SKM-1 treated with dmso at 0.1 percent for 144 hours (cell line): ENCODE data around the gene ODAPH.
A peak's percentile ranks its signal among the peaks of the same experiment; 100 is the strongest.
"Not testable (repeated sequence)": the region's sequence is repeated elsewhere in the genome, so short reads cannot be mapped to it uniquely, and the experiment has no call there.

Experiments
- DNase-seq: peaks from one replicate; lab custom pipeline; 2025; ENCODE audit not compliant: unreplicated experiment; lab: John Stamatoyannopoulos, UW

Gene ODAPH

DNA sequence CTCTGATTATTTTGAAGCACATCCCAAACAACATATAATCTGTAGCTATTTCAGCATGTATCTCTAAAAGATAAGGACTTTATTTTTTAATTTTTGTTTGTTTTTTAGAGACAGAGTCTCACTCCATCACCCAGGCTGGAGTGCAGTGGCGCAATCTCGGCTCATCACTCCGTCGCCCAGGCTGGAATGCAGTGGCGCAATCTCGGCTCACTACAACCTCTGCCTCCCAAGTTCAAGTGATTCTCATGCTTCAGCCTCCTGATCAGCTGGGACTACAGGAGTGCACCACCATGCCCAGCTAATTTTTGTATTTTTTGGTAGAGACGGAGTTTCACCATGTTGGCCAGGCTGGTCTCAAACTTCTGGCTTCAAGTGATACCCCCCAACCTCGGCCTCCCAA is 11.6 kb upstream of the ODAPH start:
- not testable (repeated sequence) for DNase-seq

DNA sequence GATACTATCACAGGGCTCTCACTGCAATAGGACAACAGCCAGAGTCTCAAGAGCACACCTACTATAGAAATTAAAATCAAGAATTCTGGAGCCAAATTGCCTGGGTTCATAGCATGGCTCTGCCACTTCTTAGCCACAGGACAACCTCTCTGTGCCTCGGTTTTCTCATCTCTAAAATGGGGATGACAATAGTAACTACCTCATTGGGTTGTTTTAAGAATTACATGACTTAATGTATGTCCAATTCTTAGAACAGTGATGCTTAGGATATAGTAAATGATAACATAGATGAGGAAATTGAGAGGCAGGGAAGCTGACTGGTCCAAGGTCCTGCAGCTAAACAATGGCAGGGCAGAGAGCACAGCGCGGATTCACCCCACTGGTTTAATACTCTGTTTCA is 11.0 kb upstream of the ODAPH start:
- no peak for DNase-seq

GRCh38 chr4:75545526-75545925 is 10.3 kb upstream of the ODAPH start:
- no peak for DNase-seq

- DNase-seq: peak; percentile 7
These were observed 8.0 kb upstream of the ODAPH start for GRCh38 chr4:75547647-75548387.

DNA sequence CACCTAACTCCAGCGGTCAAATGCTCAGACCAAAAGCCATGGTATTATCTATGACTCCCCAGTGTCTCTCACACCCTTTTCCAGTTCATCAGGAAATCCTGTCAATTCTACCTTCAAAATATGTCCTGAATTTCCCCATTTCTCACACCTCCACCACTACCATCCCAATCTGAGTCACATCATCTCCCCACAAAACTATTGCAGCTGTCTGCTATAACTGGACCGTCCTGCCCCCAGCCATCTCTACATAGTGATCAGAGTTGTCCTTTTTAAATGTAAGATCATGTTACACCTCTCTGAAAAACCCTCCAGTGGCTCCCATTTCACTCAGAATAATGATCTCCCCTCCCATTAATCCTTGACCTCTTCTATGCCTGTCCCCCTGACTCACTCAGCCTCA is 6.8 kb upstream of the ODAPH start:
- DNase-seq: no peak

- DNase-seq: no peak
These were observed 3.4 kb upstream of the ODAPH start for GRCh38 chr4:75552452-75552851.

DNA sequence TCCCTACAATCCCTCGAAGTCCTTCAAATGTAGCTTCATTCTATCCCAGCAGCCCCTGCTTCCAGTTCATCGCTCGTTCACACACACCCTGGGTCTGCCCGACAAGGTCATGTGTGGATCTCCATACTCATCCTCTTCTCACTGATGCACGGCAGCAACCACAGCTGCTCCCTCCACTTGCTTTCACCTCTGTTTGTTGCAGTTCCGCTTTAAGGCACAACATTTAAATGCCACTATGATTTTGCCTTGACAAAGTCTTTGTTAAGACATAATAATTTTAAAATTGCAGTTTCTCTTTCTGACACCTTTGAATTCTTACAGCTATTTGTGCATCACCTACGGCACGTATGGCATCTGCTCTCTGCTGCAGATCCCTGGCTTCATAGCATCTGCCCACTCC is 1.8 kb downstream of the ODAPH start:
- DNase-seq: no peak

GRCh38 chr4:75561789-75562188 is 5.9 kb downstream of the ODAPH start:
- no peak for DNase-seq

DNA sequence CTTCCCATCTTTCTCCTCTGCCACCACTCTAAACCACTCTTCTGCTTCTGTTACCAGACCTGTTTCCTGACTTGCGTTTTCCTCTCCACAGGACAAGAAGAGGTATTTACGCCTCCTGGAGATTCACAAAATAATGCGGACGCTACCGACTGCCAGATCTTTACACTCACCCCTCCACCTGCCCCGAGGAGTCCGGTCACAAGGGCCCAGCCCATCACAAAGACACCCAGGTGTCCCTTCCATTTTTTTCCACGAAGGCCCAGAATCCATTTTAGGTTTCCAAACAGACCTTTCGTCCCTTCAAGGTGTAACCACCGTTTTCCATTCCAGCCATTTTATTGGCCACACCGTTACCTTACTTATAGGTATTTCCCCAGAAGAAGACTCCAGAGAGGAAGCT is 8.2 kb downstream of the ODAPH start:
- DNase-seq: no peak

DNA sequence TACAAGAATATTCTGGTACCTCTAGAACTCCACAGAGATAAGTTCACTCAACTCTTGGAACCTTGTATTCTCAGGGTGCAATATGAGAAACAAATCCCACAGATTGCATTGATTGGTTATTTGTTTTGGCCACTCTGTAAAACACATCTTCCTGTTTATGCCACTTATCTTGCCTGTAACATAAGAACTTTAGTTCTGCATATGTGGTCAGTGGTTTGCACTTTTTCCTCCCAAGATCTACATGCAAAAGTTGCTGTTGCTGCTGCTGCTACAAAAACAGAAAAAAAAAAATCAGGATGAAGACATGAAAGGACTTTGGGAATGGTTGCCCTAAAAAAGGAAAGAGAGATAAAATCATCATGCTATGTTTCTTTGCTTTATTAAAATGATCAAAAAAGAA is 9.6 kb downstream of the ODAPH start:
- DNase-seq: no peak

DNA sequence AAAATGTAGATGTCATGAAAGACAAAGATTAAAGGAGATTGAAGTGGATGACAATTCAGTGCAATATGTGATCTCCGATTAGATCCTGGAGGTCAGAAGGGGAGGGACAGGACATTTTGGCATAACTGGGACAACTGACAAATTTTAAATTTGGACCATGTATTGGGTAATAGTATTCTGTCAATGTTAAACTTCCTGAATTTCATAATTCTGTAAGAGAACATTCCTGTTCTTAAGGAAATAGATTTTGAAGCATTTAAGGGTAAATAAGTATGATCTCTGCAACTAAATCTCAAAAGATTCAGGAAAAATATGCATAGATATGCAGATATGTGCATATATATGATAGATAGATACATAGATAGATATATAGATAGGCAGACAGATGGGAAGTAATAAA is 11.0 kb downstream of the ODAPH start:
- DNase-seq: no peak

DNA sequence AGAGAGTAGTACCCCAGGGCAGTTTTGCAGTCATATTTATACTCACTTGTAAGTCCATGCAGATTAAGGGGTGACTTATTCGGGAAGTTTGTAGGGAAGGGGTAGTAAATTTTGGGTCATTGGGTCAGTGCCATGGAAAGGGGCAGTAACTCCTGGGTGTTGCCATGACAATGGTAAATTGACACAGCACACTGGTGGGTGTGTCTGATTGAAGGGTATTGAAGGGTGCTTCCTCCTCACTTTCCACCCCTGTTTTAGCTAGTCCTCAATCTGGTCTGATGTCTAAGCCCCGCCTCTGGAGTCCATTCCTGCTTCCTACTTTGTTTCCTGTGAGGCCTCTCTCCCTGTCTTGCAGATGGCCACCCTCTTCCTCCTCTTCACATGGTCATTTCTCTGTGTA is 11.9 kb downstream of the ODAPH start:
- DNase-seq: no peak

GRCh38 chr4:75584067-75584466 is 28.2 kb downstream of the ODAPH start:
- no peak for DNase-seq

- no peak for DNase-seq
These were observed 37.5 kb downstream of the ODAPH start for GRCh38 chr4:75593393-75593792.

DNA sequence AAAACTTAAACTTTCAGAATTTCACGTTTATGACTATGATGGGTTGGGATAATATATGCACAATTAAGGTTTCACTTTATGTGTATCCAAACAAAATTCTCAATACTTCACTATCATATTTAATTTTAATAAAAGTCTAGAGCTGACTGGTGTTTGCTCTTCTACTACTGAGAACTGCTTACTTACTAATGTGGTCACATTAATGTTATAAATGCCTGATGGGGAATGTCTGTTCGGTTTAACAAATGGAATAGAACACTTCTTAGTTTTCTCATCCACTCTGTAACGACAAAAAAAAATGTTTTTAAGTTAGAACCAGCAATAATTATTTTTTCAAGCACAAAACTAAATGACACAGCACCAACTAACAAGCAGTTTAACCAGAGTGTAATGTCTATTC is 40.2 kb downstream of the ODAPH start:
- no peak for DNase-seq

GRCh38 chr4:75598390-75598789 is 42.5 kb downstream of the ODAPH start:
- DNase-seq: no peak

DNA sequence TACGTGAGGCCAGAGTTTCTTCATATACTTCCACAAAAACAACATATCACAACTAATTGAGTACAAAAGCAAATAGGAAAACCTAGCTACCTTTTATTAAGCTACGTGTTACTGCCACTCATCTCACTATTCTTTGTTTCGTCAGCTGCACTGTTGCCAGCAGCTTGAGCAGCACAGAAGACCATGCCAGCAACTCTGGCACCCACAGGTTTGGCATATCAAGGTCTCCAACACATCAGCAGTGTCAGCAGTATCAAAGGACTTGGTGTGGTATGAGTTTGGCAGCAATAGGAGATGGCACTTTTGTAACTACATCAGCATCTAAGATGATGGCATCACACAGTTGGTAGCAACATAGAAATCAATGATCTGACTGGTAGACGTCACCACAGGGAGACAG is 43.8 kb downstream of the ODAPH start:
- no peak for DNase-seq

- DNase-seq: no peak
These were observed 50.1 kb downstream of the ODAPH start for GRCh38 chr4:75605928-75606327.

GRCh38 chr4:75612306-75612705 is 56.4 kb downstream of the ODAPH start:
- DNase-seq: no peak
